HG02759 (cell line): Measurements from ENCODE around the gene LSM3.
A peak's percentile ranks its signal among the peaks of the same experiment; 100 is the strongest.

Source experiments
- ATAC-seq: cut with Tn5 transposase; IDR thresholded peaks from one replicate; pipeline ENCODE4 v1.9.1; 2021; ENCODE audit warnings: mild to moderate bottlenecking, moderate library complexity; ENCODE audit not compliant: unreplicated experiment

Gene LSM3

DNA sequence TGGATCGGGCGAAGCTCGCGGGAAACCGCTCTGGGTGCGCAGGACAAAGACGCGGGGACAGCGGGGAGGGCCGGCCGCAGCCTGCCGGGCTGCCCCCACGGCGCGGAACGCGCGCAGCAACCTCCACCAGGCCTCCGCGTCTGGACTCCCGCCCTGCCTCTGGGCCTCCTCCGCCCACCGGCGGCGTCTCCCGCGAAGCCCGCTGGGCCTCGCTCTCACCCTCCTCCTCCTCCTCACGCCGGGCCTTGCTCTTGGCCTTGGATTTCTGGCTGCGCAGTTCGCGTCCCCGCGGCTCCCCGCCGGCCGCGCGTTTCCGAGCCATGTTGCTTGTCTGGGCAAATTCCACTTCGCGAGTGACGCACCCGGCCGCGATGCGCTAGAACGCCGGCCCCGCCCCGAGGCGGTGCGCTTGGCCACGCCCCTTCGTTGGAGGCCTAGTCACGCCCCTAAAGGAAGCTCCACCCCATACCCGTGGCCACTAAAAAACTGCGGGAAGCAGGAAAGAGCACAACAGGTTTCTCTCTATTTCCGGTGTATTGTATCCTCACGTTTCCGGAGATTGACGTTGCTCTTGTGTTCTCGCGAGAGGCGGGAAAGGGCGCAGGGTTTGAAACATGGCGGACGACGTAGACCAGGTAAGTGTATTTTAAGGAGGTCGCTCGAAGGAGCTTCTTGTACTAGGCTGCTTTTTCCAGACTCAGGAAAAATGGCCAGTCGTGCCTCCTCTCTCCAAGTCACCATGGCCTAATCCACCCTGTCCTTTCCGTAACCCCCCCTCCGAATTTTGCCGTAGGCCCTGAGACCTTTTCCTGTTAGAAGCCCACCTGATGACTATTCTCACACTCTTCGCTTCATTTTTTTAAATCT is at the start of gene LSM3, which contains the start of gene XPC:
Gene LSM3, plus strand, starts transcription at position 571 of the 867 bp plus-strand sequence. Its CDS starts 44 bp downstream, at position 615.
Gene XPC, minus strand, starts transcription at position 355 of the 867 bp plus-strand sequence. Its CDS starts 33 bp downstream, at position 322.
- ATAC-seq, result peak; percentile 94

DNA sequence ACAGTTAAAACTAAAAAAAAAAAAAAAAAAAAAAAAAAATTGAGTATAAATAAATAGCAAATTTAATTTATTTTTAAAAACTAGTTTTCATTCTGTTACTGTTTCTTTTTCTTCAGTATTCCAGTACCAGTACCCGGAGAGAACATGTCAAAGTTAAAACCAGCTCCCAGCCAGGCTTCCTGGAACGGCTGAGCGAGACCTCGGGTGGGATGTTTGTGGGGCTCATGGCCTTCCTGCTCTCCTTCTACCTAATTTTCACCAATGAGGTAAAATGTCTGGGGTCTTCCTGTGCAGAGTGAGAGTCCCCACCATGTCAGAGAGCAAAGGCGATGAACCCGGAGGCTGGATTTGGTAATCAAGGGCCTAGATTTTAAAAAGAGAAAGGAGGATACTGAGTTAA is 49.3 kb upstream of the LSM3 start:
- no peak for ATAC-seq

DNA sequence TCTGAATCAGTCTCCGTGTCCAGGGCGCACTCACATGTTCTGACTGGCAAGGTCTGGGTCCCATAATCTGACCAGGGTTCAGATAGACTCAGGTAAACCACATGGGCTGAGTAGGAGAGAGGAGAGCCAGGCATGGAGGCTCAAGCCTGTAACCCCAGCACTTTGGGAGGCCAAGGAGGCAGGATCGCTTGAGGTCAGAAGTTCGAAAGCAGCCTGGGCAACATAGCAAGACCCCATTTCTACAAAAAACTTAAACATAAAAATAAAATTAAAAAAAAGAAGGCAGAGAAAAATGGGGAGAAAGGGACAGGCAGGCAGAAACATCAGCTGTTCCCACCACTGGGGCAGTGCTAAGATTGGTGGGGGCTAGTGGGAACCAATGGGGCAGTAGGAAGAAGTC is 48.4 kb upstream of the LSM3 start:
- ATAC-seq, result no peak

DNA sequence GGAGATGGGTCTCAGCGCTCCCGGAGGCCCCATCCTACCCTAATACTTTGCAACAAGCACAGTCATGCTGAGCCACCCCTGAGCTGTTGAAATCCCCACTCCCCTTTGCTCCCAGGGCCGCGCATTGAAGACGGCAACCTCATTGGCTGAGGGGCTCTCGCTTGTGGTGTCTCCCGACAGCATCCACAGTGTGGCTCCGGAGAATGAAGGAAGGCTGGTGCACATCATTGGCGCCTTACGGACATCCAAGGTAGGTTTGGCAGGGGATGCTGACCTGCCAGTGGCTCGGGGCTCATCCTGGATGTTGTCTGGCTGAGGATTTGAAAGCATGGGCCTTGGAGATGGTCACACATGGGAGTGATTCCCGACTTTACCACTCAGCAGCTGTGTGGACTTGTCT is 47.9 kb upstream of the LSM3 start:
- ATAC-seq, result no peak

DNA sequence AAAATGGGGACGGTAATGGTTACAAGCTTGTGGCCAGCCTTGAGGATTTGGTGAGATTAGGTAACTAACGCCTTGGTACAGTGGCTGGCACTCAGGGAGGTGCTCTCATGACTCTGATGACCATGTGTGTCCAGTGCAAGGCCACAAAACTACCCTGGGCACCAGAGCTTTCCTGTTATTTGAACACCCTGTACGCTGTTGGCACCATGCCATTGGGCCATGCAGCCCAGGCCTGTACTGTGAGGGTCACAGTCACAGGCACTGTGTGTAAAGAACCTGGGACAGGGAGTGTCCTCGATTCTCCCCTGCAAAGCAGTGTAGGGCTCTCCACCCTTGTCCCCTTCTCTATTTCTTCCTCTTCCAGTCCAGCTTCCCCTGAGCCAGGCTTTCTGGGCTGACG is 47.5 kb upstream of the LSM3 start:
- no peak for ATAC-seq

DNA sequence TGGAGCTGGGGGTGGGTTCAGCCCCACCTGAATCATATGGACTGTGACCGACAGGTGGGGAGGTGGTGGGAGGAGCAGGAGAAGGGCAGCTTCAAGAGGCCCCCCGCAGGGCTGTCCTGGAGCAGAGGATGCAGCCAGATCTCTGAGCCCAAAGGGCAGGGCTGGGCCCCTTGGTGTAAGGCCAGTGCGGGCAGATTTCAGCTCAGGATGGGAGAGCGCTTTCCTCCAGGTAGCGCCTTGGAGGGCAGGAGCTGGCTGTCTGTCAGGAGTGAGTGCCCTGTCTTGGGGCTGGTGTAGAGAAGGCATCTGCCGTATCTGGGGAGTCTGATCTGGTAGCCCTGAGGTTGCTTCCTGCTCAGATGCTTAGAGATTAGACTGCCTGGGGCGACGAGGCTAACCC is 46.5 kb upstream of the LSM3 start:
- ATAC-seq, result no peak

DNA sequence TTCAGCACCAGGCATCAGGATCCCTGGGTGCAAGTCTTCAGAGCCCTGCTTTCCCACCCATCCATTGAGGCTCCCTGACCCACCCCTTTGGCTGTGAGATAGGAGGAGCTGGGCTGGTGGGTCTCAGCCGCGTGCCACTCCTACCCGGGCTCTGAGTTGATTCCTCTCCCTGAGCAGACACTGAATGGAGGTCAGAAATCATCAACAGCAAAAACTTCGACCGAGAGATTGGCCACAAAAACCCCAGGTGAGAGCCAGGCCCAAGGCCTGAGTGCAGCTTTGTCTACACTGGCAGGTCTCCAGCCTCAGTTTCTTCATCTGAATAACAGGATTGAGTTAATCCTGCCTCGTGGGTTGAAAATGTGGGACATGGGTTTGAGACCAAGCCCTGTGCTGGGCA is 45.9 kb upstream of the LSM3 start:
- ATAC-seq, result no peak

DNA sequence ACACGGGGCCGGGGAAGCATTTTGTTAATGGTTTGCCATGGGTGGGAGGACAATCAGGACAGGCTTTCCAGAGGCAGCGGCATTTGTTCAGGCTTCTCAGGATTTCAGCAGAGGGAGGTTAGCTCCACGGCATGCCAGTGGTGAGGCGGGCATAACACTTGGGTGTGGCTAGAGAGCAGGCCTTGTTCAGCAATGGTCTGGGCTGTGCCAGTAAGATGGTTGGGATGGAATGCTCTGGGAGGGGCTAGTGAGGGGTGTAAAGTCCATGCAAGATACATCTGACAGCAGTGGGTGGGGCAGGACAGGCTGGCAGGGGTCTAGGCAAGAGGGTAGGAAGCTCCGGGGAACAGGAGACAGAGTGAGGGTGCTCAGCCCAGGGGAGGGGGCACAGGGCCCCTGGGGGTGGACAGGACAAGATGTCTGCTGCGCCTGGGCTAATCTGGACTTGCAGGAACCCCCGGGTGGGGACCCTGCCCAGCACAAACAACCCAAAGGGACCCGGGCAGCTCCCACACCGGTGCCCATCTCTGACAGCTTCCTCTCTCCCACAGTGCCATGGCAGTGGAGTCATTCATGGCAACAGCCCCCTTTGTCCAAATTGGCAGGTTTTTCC is 45.3 kb upstream of the LSM3 start:
- no peak for ATAC-seq

DNA sequence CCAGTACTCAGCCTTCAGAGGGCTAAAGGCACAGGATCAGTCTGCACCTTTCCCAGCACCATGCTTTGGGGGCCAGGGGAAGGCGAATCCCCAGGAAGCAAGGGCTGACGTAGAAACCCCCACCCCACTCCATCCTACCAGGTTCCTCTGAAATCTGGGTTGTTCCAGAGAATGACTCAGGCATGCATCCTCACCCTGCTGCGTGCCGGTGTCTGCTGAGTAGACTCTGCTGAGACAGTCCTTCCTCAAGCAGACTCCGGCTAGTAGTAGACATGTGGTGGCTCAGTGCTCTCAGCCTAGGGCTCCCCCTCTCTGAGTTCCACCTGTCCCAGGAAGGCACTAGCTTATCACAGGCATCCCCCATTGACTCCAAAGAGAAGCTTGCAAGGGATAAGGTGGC is 44.7 kb upstream of the LSM3 start:
- ATAC-seq, result no peak

DNA sequence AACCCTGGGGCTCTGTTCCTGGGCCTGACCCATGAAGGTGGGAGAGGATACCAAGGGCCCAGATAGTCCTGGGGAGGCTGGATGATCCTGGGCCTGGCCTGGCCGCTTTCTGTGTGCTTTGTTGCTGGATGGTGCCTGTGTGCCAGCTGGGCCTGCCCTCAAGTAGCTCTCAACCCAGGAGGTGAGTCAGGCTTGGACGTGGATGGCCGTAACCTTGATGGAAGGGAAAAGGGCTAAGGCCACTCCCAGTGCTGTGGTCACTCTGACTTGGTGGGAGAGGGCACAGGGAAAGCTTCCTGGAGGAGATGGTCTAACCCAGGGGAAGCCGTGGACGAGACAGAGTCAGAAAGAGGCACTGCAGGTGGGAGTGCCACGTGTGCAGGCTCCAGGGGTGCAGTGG is 44.3 kb upstream of the LSM3 start:
- ATAC-seq, result no peak

DNA sequence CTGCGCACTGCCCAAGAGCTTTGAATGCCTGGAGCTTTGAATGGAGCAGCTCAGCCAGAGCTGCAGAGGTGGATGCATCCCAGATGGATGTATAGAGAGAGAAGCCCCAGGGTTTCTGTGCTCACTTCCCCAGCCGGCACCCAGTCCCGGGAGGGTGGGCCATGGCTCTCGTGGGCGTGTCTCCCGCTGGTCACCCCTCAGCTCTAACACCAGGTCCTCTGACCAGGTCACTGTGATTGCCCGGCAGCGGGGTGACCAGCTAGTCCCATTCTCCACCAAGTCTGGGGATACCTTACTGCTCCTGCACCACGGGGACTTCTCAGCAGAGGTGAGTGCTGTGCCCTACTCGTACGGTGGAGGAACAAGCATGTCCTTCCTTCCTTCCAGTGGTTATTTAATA is 43.0 kb upstream of the LSM3 start:
- no peak for ATAC-seq

DNA sequence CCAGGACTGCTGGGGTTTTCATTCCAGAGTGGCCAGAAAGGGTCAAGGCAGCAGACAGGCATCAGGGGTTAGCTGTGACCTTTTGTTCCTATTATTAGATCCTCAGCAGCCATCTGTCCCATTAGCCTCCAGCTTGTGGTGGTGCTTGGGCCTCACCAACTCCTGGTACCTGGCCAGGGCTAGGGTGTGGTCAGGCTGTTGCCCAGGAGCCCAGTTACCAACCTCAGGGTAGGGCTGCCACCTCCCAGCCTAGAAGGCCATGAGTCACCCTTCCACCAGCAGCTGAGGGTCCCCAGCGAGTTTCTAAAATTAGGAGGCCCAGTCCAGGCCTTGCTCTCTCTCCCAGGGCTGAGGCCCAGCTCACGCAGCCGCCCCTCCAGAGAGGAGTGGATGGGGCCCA is 41.6 kb upstream of the LSM3 start:
- ATAC-seq, result no peak

DNA sequence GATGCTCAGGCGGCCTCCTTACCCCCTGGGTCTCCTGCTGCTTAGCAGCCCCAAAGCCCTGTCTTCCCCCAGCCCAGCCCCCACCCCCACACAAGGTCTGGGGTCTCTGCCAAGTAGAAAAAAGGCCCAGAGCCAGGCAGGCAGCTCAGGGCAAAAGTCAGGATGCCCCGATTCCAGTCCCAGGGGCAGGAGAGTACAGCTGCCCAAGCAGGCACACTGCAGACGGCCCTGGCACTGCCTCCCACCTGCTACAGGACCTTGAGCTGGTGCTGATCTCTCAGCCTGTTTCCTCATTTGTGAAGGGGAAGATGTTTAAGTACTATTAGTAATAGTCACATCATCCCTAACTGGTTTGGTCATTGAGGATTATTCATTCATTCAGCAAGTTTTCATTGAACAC is 41.2 kb upstream of the LSM3 start:
- no peak for ATAC-seq

DNA sequence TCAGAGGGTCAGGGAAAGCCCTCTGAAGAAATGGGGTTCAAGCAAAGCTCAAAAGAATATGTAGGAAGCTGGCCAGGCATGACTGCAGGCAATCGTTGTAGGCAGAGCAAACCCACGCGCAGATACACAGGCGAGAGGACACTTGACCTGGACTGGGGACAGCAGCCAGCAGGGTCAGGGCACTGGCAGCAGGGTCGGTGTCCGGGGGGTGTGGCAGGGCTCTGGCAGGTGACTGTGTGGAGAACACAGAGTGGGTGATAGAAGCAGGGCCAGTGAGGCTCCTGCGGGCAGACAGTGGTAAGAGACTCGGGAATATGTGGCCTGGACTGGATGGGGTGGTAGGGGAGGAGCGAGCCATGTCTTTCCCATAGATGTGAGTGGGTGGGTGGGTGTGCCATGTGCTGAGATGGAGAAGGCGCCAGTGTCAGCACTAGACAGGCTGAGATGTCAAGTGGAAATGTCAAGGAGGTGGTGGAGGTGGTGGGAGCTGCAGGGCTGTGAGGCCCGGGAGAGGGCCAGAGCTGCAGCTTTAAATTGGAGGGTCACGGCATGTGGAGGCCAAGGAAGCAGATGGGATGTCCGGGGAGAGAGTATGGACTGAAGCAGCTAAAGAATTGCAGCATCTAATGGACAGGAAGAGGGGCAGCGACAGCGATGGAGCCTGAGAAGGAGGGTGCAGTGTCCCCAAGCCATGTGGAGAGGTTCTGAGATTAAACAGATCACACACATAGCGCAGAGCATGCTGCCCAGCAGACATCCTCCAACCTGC is 40.3 kb upstream of the LSM3 start:
- ATAC-seq, result no peak

DNA sequence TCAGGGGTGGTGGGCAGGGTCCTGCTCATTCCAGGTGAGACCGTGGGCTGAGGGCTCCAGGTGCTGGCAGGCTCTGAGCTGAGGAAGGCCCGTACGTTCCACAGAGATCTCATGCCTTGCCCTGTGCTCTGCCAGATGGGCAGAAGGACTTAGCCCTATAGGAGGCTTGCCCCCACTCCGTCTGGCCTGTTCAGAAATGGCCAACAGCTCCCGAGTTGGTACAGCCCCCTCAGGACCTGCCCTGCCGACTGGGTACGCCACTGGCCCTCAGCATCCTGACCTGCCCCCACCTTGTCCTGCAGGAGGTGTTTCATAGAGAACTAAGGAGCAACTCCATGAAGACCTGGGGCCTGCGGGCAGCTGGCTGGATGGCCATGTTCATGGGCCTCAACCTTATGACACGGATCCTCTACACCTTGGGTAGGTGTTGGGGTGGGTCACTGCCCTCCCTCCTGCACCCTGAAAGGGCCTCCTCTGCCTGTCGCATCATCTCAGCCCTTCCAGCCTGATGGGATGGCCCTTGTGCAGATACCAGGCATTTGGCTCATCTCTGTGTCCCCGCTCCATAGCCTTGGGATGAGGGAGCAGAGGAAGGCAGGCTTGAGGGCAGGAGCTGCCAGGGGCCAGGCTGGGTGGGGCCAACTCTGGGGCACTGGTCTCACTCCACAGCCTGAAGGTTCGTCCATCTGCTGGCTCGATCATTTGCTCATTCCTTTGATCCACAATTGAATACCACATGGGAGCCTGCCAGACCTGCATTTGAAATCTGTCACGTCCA is 39.5 kb upstream of the LSM3 start:
- ATAC-seq, result no peak

DNA sequence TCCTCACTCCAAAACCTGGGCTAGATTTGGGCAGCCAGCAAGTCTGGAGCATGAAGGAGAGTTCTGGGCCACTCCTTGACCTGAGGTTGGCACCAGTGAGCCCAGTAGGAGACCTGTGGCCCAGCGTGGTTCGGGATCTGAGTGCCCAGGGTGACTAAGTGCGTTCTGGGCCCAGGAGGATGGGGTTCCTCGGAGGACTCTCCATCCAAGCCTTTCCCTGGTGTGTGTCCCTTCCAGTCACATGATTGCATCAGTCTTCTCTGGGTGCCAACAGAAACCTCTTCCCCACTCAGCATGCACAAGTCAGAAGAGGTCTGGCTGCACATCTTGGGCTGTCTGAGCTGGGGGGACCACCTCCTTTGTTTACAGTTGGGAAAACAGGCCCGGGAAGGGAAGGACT is 38.8 kb upstream of the LSM3 start:
- no peak for ATAC-seq

DNA sequence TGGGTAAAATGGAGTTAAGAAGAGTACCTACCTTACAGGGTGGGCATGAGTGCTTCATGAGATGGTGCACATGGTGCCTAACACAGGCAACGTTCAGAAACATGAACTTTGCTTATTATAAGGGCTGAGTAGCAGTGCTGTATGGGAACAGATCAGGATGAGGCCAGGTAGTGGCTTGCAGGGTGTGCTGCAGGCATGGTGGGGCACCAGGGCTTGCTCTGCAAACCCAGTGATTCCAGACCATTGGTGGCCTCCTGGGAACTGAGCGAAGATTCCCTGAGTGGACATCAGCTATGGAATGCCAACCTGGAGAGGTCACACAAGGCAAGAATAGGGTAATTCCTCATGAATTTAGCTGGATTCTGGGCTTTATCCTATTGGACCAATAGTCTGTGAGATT is 37.9 kb upstream of the LSM3 start:
- no peak for ATAC-seq

DNA sequence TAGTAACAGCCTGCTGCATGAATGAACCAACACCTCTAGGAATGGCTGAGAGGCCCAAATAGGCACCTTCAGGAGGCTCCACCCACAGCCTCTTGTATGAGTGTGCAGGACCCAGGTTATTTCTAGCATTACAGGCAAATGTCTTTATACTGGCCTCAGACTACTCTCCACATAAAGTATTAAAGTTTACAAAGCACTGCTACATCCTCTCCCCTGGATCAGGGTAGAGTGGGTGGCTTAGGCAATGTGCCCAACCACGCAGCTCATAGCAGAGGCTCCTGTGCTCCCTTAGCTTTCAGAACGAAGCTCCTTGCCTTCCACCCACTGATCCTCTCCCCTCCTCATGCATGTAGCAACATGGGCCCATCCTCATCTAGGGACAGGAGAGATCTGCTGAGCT is 37.5 kb upstream of the LSM3 start:
- ATAC-seq, result no peak

DNA sequence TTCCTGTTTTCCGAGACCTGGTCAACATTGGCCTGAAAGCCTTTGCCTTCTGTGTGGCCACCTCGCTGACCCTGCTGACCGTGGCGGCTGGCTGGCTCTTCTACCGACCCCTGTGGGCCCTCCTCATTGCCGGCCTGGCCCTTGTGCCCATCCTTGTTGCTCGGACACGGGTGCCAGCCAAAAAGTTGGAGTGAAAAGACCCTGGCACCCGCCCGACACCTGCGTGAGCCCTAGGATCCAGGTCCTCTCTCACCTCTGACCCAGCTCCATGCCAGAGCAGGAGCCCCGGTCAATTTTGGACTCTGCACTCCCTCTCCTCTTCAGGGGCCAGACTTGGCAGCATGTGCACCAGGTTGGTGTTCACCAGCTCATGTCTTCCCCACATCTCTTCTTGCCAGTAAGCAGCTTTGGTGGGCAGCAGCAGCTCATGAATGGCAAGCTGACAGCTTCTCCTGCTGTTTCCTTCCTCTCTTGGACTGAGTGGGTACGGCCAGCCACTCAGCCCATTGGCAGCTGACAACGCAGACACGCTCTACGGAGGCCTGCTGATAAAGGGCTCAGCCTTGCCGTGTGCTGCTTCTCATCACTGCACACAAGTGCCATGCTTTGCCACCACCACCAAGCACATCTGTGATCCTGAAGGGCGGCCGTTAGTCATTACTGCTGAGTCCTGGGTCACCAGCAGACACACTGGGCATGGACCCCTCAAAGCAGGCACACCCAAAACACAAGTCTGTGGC is 36.8 kb upstream of the LSM3 start:
- ATAC-seq, result no peak

DNA sequence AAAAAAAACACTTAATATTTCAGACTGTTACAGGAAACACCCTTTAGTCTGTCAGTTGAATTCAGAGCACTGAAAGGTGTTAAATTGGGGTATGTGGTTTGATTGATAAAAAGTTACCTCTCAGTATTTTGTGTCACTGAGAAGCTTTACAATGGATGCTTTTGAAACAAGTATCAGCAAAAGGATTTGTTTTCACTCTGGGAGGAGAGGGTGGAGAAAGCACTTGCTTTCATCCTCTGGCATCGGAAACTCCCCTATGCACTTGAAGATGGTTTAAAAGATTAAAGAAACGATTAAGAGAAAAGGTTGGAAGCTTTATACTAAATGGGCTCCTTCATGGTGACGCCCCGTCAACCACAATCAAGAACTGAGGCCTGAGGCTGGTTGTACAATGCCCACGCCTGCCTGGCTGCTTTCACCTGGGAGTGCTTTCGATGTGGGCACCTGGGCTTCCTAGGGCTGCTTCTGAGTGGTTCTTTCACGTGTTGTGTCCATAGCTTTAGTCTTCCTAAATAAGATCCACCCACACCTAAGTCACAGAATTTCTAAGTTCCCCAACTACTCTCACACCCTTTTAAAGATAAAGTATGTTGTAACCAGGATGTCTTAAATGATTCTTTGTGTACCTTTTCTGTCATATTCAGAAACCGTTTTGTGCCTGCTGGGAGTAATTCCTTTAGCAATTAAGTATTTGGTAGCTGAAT is 35.9 kb upstream of the LSM3 start:
- no peak for ATAC-seq
